ENCODE data around the gene ZCWPW1. TPM values are rescaled to one million over a fixed set of nuclear protein-coding genes. Genes with fewer than 3 reads are reported as not detected.
"Not testable (repeated sequence)": the region's sequence is repeated elsewhere in the genome, so short reads cannot be mapped to it uniquely, and the experiment has no call there.

ZCWPW1 gene
- total RNA-seq, 4 donors from 2014 or later = 2.2 to 9.4 (median 4.8) TPM

- no peak overlapping the region for H3K27ac ChIP-seq
- no peaks in the 10 kb centered on the region for H3K9me3 ChIP-seq
- peaks cover 17% of the 10 kb centered on the region for H3K36me3 ChIP-seq
- no peaks in the 10 kb centered on the region for H3K27me3 ChIP-seq
- TF ChIP-seq POLR2A (IDR thresholded peaks at IDR 0.05) (no peak), CTCF (IDR thresholded peaks at IDR 0.05) (no peak), POLR2AphosphoS5 (IDR thresholded peaks at IDR 0.05) (no peak), EP300 (IDR thresholded peaks at IDR 0.05) (no peak)
- peaks cover 37% of the 10 kb centered on the region for H3K4me1 ChIP-seq
- no peak for DNase-seq (ENCODE audit: low spot score in 2 of 2)
- WGBS = 87% methylated on average over 2 of the region's 2 CpGs
- no peak overlapping the region for H3K4me3 ChIP-seq
These were observed 36.3 kb upstream of the ZCWPW1 start for GRCh38 chr7:100464791-100465190.

- WGBS = 75% methylated on average over 7 of the region's 7 CpGs
- H3K9me3 ChIP-seq = no peaks in the 10 kb centered on the region
- H3K36me3 ChIP-seq = peaks cover 17% of the 10 kb centered on the region
These were observed 35.7 kb upstream of the ZCWPW1 start, which contains the start of gene SPACDR for GRCh38 chr7:100464210-100464660. TSS of gene SPACDR (minus strand) at chr7:100464260. CDS start at chr7:100464025, 235 bp downstream.

GRCh38 chr7:100457033-100457432, 28.5 kb upstream of the ZCWPW1 start:
- Histone ChIP-seq H3K36me3 (no peaks in the 10 kb centered on the region), H3K27ac (no peak overlapping the region), H3K4me3 (no peak overlapping the region), H3K27me3 (no peaks in the 10 kb centered on the region), H3K4me1 (no peaks in the 10 kb centered on the region), H3K9me3 (no peaks in the 10 kb centered on the region)
- TF ChIP-seq CTCF (IDR thresholded peaks at IDR 0.05) (no peak), POLR2AphosphoS5 (IDR thresholded peaks at IDR 0.05) (no peak), POLR2A (IDR thresholded peaks at IDR 0.05) (no peak), EP300 (IDR thresholded peaks at IDR 0.05) (no peak)
- whole genome bisulfite sequencing = 92% methylated on average over 6 of the region's 6 CpGs
- DNase-seq (ENCODE audit: low spot score in 2 of 2) = no peak

More at GRCh38 chr7:100464210-100464660, 35.7 kb upstream of the ZCWPW1 start, which contains the start of gene SPACDR:
- Histone ChIP-seq H3K4me3 (no peak within 1 kb of the TSS), H3K27ac (no peak within 1 kb of the TSS), H3K4me1 (peaks cover 31% of the 10 kb centered on the region), H3K27me3 (no peaks in the 10 kb centered on the region)
- TF ChIP-seq POLR2AphosphoS5 (IDR thresholded peaks at IDR 0.05) (no peak), POLR2A (IDR thresholded peaks at IDR 0.05) (no peak), EP300 (IDR thresholded peaks at IDR 0.05) (no peak), CTCF (IDR thresholded peaks at IDR 0.05) (no peak)
- no peak for DNase-seq (ENCODE audit: low spot score in 2 of 2)

- TF ChIP-seq CTCF (IDR thresholded peaks at IDR 0.05) (no peak), POLR2A (IDR thresholded peaks at IDR 0.05) (no peak), POLR2AphosphoS5 (IDR thresholded peaks at IDR 0.05) (no peak), EP300 (IDR thresholded peaks at IDR 0.05) (no peak)
- 91% methylated on average over 4 of the region's 14 CpGs for WGBS
These were observed 28.1 kb upstream of the ZCWPW1 start for GRCh38 chr7:100456562-100456961.

GRCh38 chr7:100455206-100455605, 26.7 kb upstream of the ZCWPW1 start:
- Histone ChIP-seq H3K27me3 (no peaks in the 10 kb centered on the region), H3K4me1 (peaks cover 6% of the 10 kb centered on the region), H3K9me3 (no peaks in the 10 kb centered on the region), H3K27ac (no peak overlapping the region), H3K4me3 (no peak overlapping the region), H3K36me3 (no peaks in the 10 kb centered on the region)
- 77% methylated on average over 3 of the region's 3 CpGs for WGBS
- no peak for TF ChIP-seq POLR2A (IDR thresholded peaks at IDR 0.05)
- DNase-seq (ENCODE audit: low spot score in 2 of 2) = no peak

More at GRCh38 chr7:100456562-100456961, 28.1 kb upstream of the ZCWPW1 start:
- DNase-seq (ENCODE audit: low spot score in 2 of 2) = no peak
- H3K4me1 ChIP-seq = no peaks in the 10 kb centered on the region
- H3K36me3 ChIP-seq = no peaks in the 10 kb centered on the region
- no peak overlapping the region for H3K4me3 ChIP-seq
- no peaks in the 10 kb centered on the region for H3K9me3 ChIP-seq
- H3K27ac ChIP-seq = no peak overlapping the region
- H3K27me3 ChIP-seq = no peaks in the 10 kb centered on the region

GRCh38 chr7:100453854-100454253, 25.4 kb upstream of the ZCWPW1 start:
- not testable (repeated sequence) for DNase-seq (ENCODE audit: low spot score in 2 of 2); H3K27me3 ChIP-seq; H3K9me3 ChIP-seq; H3K36me3 ChIP-seq; H3K27ac ChIP-seq; H3K4me3 ChIP-seq
- 95% methylated on average over 8 of the region's 8 CpGs for WGBS
- peaks cover 11% of the 10 kb centered on the region for H3K4me1 ChIP-seq
